ENCODE data around the gene ZNF789.

Gene ZNF789

GRCh38 chr7:99504281-99504602, 31.6 kb downstream of the ZNF789 start:
- peak in 11 of 56 donors; percentile 94 to 98 (median 97) for DNase-seq

- peak; percentile 89 to 100 (median 98) for DNase-seq
Measured at GRCh38 chr7:99504603-99505323, 32.1 kb downstream of the ZNF789 start, which contains the start of gene ZKSCAN5. Gene ZKSCAN5 (plus strand): TSS chr7:99504662. CDS start chr7:99506045, 1,383 bp downstream.

DNA sequence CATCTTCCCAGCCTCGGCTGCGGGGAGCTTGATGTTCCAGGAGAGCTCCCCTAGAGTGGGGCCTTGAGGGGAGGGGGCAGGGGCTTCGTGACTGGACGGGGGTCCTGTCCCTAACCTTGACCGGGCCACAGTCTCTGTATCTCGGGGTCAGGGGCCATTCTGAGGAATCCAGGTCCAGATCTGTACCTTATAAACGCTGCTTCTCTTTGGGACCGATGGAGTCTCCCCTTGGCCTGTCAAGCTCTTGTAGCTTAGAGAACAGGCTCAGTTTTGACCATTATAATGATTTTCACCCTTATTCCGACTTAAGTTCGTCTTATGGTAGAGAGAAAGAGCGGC, 32.6 kb downstream of the ZNF789 start:
- no peak for DNase-seq

GRCh38 chr7:99514050-99514449, 41.4 kb downstream of the ZNF789 start:
- DNase-seq = no peak

DNA sequence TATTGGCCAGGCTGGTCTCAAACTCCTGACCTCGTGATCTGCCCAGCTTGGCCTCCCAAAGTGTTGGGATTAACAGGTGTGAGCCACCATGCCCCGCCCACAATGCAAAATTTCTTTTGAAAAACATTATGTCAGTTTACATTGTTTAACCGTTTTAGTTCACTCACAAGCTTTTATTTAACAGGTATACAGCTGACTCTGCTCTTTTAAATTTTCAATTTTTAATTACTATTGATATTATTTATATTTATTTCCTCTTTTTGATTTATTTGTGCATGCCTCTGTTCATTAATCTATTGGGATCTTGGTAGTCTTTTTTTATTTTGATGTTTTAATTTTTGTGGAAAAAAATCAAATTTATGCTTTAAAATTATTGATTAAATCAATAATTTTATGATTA, 48.7 kb downstream of the ZNF789 start:
- no peak for DNase-seq

GRCh38 chr7:99525713-99526440, 53.2 kb downstream of the ZNF789 start:
- no peak for DNase-seq

- DNase-seq = no peak
Measured at GRCh38 chr7:99531354-99531765, 58.7 kb downstream of the ZNF789 start.

DNA sequence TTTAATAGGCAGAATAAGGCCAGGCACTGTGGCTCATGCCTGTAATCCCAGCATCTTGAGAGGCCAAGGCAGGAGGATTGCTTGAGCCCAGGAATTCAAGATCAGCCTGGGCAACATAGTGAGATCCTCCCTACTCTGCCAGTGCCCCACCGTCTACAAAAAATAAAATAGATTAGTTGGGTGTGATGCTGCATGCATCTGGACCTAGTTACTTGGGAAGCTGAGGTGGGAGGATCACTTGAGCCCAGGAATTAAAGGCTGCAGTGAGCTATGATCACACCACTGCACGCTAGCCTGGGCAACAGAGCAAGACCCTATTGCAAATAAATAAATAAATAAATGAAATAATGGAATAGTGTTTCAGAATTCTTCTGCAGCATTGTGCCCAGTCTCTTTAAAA, 63.0 kb downstream of the ZNF789 start:
- DNase-seq = no peak
